ENCODE data around the gene SLC23A2.

GRCh38 chr20:4942331-4942730 is 59.0 kb downstream of the SLC23A2 start:
- TF ChIP-seq CTCF (conservative IDR thresholded peaks at IDR 0.05; ENCODE audit: low read length): no peak; the same call in 1 of the 2 replicates
- TF ChIP-seq EZH2phosphoT487 (IDR thresholded peaks at IDR 0.05; ENCODE audit: borderline replicate concordance, low read depth, low read length): no peak
